ENCODE measurements around the gene SULT1A3. TPM values are rescaled to one million over a fixed set of nuclear protein-coding genes. Genes with fewer than 3 reads are reported as not detected.
"Not testable (repeated sequence)": the region's sequence is repeated elsewhere in the genome, so short reads cannot be mapped to it uniquely, and the experiment has no call there.

SULT1A3 gene
- total RNA-seq, 6 experiments from 2014 or later = 8.5 to 29.0 (median 11.9) TPM

DNA sequence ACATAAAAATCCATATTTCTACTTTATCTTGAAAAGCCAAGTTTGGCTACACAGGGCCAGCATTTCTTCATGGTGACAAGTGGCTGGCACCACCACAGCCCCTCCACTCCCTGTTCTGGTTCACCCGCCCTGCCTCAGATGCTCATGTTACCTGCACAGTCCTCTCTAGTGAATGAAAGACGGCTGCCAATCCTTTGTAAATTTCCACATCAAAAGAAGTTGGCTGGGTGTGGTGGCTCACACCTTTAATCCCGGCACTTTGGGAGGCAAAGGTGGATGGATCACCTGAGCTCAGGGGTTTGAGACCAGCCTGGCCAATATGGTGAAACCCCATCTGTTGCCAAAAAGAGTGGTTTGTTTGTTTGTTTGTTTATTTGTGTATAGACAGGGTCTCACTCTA is 35.5 kb upstream of the SULT1A3 start:
- H3K36me3 ChIP-seq = no peaks in the 10 kb centered on the region
- H3K27ac ChIP-seq = no peak overlapping the region
- no peak for TF ChIP-seq POLR2A (IDR thresholded peaks at IDR 0.05)
- TF ChIP-seq, protein P1, sequence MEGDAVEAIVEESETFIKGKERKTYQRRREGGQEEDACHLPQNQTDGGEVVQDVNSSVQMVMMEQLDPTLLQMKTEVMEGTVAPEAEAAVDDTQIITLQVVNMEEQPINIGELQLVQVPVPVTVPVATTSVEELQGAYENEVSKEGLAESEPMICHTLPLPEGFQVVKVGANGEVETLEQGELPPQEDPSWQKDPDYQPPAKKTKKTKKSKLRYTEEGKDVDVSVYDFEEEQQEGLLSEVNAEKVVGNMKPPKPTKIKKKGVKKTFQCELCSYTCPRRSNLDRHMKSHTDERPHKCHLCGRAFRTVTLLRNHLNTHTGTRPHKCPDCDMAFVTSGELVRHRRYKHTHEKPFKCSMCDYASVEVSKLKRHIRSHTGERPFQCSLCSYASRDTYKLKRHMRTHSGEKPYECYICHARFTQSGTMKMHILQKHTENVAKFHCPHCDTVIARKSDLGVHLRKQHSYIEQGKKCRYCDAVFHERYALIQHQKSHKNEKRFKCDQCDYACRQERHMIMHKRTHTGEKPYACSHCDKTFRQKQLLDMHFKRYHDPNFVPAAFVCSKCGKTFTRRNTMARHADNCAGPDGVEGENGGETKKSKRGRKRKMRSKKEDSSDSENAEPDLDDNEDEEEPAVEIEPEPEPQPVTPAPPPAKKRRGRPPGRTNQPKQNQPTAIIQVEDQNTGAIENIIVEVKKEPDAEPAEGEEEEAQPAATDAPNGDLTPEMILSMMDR (IDR thresholded peaks at IDR 0.05) = no peak
- ATAC-seq (no peak), DNase-seq (no peak)
- no peaks in the 10 kb centered on the region for H3K4me1 ChIP-seq
- intact Hi-C loops (cut with DNase I) = no loop called here
- no peaks in the 10 kb centered on the region for H3K9me3 ChIP-seq
- 83% methylated on average over 2 of the region's 3 CpGs for WGBS (ENCODE audit: insufficient coverage, low coverage, low lambda C conversion rate, missing lambda C conversion rate)
- no peak overlapping the region for H3K4me3 ChIP-seq
- H3K27me3 ChIP-seq = no peaks in the 10 kb centered on the region

DNA sequence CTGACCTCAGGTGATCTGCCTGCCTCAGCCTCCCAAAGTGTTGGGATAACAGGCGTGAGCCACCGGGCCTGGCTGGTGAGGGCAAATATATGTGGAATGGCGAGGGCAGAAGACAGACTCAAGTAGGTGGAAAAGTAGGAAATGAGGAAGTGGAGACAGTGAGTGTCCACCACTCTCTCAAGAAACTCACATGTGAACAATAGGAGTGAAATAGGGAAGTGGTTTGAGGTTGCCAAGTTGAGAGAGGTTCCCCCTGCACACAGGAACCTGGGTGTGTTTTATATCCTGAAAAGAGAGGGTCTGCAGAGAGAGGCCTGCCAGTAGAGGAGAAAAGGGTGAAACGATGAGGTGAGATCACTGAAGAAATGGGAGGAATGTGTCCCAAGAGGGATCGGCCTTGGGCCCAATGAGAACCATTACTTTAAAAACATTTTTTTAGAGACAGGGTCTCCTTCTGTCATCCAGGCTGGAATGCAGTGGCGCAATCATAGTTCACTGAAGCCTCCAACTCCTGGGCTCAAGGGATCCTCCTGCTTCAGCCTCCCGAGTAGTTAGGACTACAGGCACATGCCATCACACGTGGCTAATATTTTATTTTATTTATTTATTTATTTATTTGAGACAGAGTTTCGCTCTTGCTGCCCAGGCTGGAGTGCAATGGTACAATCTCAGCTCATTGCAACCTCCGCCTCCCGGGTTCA is 32.7 kb upstream of the SULT1A3 start:
- no peaks in the 10 kb centered on the region for H3K27me3 ChIP-seq
- no peak overlapping the region for H3K27ac ChIP-seq
- DNase-seq (no peak), ATAC-seq (peak; percentile 54 to 66 (median 56))
- no peaks in the 10 kb centered on the region for H3K36me3 ChIP-seq
- no peak for TF ChIP-seq POLR2A (IDR thresholded peaks at IDR 0.05)
- TF ChIP-seq, protein P1 (IDR thresholded peaks at IDR 0.05) = no peak
- H3K9me3 ChIP-seq = no peaks in the 10 kb centered on the region
- no peak overlapping the region for H3K4me3 ChIP-seq
- WGBS (ENCODE audit: insufficient coverage, low coverage, low lambda C conversion rate, missing lambda C conversion rate) = 74% methylated on average over 11 of the region's 11 CpGs
- H3K4me1 ChIP-seq = peaks cover 0 to 5% (median 0%) of the 10 kb centered on the region in 4 donors
- intact Hi-C loops (cut with DNase I) = no loop called here

DNA sequence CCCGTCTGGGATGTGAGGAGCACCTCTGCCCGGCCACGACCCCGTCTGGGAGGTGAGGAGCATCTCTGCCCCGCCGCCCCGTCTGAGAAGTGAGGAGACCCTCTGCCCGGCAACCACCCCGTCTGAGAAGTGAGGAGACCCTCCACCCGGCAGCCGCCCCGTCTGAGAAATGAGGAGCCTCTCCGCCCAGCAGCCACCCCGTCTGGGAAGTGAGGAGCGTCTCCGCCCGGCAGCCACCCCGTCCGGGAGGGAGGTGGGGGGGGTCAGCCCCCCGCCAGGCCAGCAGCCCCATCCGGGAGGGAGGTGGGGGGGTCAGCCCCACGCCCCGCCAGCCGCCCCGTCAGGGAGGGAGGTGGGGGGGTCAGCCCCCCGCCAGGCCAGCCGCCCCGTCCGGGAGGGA is 30.3 kb upstream of the SULT1A3 start:
- H3K27me3 ChIP-seq; H3K9me3 ChIP-seq; ATAC-seq; H3K36me3 ChIP-seq; H3K27ac ChIP-seq; DNase-seq; H3K4me3 ChIP-seq; H3K4me1 ChIP-seq; intact Hi-C loops (cut with DNase I): not testable (repeated sequence)
- no CpG with 5 or more reads among the region's 29 CpGs for WGBS (ENCODE audit: insufficient coverage, low coverage, low lambda C conversion rate, missing lambda C conversion rate)

DNA sequence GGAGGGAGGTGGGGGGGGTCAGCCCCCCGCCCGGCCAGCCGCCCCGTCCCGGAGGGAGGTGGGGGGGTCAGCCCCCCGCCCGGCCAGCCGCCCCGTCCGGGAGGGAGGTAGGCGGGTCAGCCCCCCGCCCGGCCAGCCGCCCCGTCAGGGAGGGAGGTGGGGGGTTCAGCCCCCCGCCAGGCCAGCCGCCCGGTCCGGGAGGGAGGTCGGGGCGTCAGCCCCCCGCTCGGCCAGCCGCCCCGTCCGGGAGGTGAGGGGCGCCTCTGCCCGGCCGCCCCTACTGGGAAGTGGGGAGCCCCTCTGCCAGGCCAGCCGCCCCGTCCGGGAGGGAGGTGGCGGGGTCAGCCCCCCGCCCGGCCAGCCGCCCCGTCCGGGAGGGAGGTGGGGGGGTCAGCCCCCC is 29.6 kb upstream of the SULT1A3 start:
- not testable (repeated sequence) for DNase-seq, H3K27ac ChIP-seq

DNA sequence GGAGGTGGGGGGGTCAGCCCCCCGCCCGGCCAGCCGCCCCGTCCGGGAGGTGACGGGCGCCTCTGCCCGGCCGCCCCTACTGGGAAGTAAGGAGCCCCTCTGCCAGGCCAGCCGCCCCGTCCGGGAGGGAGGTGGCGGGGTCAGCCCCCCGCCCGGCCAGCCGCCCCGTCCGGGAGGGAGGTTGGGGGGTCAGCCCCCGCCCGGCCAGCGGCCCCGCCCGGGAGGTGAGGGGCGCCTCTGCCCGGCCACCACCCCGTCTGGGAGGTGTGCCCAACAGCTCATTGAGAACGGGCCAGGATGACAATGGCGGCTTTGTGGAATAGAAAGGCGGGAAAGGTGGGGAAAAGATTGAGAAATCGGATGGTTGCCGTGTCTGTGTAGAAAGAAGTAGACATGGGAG is 28.9 kb upstream of the SULT1A3 start:
- H3K4me3 ChIP-seq; DNase-seq; H3K27ac ChIP-seq; intact Hi-C loops (cut with DNase I); ATAC-seq; H3K9me3 ChIP-seq; H3K36me3 ChIP-seq; H3K27me3 ChIP-seq; H3K4me1 ChIP-seq: not testable (repeated sequence)
- 27% methylated on average over 2 of the region's 31 CpGs for WGBS (ENCODE audit: insufficient coverage, low coverage, low lambda C conversion rate, missing lambda C conversion rate)

More for the DNA sequence above, 29.6 kb upstream of the SULT1A3 start:
- H3K9me3 ChIP-seq; H3K4me3 ChIP-seq; ATAC-seq; H3K36me3 ChIP-seq; H3K27me3 ChIP-seq; H3K4me1 ChIP-seq; intact Hi-C loops (cut with DNase I): not testable (repeated sequence)
- WGBS (ENCODE audit: insufficient coverage, low coverage, low lambda C conversion rate, missing lambda C conversion rate) = no CpG with 5 or more reads among the region's 38 CpGs

DNA sequence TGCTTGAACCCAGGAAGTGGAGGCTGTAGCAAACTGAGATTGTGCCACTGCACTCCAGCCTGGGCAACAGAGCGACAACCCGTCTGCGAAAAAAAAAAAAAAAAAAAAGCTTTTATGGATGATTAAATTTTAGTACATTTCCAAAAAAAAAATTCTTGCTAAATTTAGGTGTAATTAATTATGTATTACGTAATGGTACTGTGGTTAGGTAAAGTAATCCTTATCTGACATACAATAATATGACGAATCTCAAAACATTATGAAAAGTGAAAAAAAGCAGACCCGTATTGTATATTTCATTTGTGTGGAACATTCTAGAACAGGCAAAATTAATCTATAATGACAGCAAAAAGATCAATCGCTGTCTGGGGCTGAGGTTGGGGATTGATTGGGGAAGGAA is 26.0 kb upstream of the SULT1A3 start:
- ATAC-seq (no peak), DNase-seq (no peak)
- no peak overlapping the region for H3K4me3 ChIP-seq
- intact Hi-C loops (cut with DNase I) = no loop called here
- no peak overlapping the region for H3K27ac ChIP-seq
- 78% methylated on average over 7 of the region's 7 CpGs for WGBS (ENCODE audit: insufficient coverage, low coverage, low lambda C conversion rate, missing lambda C conversion rate)
- no peaks in the 10 kb centered on the region for H3K9me3 ChIP-seq
- no peaks in the 10 kb centered on the region for H3K27me3 ChIP-seq
- no peak for TF ChIP-seq POLR2A (IDR thresholded peaks at IDR 0.05)
- H3K36me3 ChIP-seq = no peaks in the 10 kb centered on the region
- peaks cover 0 to 5% (median 0%) of the 10 kb centered on the region in 4 donors for H3K4me1 ChIP-seq

DNA sequence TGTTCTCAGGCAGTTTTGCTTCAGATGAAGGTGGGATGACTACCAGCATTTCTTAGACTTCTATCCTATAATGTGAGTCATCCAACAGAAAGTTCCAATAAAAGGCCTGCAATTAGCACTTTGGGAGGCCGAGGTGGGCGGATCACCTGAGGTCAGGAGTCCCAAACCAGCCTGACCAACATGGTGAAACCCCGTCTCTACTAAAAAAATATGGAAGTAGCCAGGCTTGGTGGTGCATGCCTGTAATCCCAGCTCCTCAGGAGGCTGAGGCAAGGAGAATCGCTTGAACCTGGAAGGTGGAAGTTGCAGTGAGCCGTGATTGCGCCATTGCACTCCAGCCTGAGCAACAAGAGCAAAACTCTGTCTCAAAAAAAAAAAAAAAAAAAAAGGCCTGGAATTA is 22.2 kb upstream of the SULT1A3 start:
- H3K27me3 ChIP-seq; H3K4me1 ChIP-seq; H3K36me3 ChIP-seq; intact Hi-C loops (cut with DNase I); ATAC-seq; H3K4me3 ChIP-seq; H3K27ac ChIP-seq; DNase-seq; H3K9me3 ChIP-seq: not testable (repeated sequence)
- no CpG with 5 or more reads among the region's 6 CpGs for WGBS (ENCODE audit: insufficient coverage, low coverage, low lambda C conversion rate, missing lambda C conversion rate)

Measured in right lobe of liver (tissue), 6 donors.